GDM1 (cell line): ENCODE measurements around the gene ITGA1.
A peak's percentile ranks its signal among the peaks of the same experiment; 100 is the strongest.

Experiments used
- DNase-seq: peaks from one replicate; lab custom pipeline; 2025; lab: John Stamatoyannopoulos, UW

The ITGA1 gene

GRCh38 chr5:52897238-52897614 is 109.5 kb downstream of the ITGA1 start:
- DNase-seq = no peak

- no peak for DNase-seq
Measured at GRCh38 chr5:52898961-52899680, 111.4 kb downstream of the ITGA1 start.

- no peak for DNase-seq
Measured at GRCh38 chr5:52903142-52903541, 115.4 kb downstream of the ITGA1 start.

- no peak for DNase-seq
Measured at GRCh38 chr5:52906343-52906742, 118.6 kb downstream of the ITGA1 start.

GRCh38 chr5:52906845-52907244 is 119.1 kb downstream of the ITGA1 start:
- DNase-seq = no peak

- no peak for DNase-seq
Measured at GRCh38 chr5:52909192-52909591, 121.5 kb downstream of the ITGA1 start.

- no peak for DNase-seq
Measured at GRCh38 chr5:52910071-52910470, 122.4 kb downstream of the ITGA1 start.

- DNase-seq = peak; percentile 35
Measured at GRCh38 chr5:52915176-52915875, 127.6 kb downstream of the ITGA1 start.

GRCh38 chr5:52920929-52921328 is 133.2 kb downstream of the ITGA1 start:
- no peak for DNase-seq

- DNase-seq = no peak
Measured at GRCh38 chr5:52922384-52922783, 134.7 kb downstream of the ITGA1 start.

GRCh38 chr5:52924456-52924855 is 136.7 kb downstream of the ITGA1 start:
- DNase-seq = no peak

- DNase-seq = no peak
Measured at GRCh38 chr5:52925001-52925400, 137.3 kb downstream of the ITGA1 start.

- DNase-seq = no peak
Measured at GRCh38 chr5:52928689-52929088, 141.0 kb downstream of the ITGA1 start.

GRCh38 chr5:52938226-52938625 is 150.5 kb downstream of the ITGA1 start:
- DNase-seq = no peak

- no peak for DNase-seq
Measured at GRCh38 chr5:52943285-52943684, 155.6 kb downstream of the ITGA1 start.

GRCh38 chr5:52943808-52944207 is 156.1 kb downstream of the ITGA1 start:
- no peak for DNase-seq

GRCh38 chr5:52945040-52945439 is 157.3 kb downstream of the ITGA1 start:
- DNase-seq = no peak

- no peak for DNase-seq
Measured at GRCh38 chr5:52947208-52947607, 159.5 kb downstream of the ITGA1 start.

- no peak for DNase-seq
Measured at GRCh38 chr5:52947851-52948250, 160.1 kb downstream of the ITGA1 start.

GRCh38 chr5:52948418-52949076 is 160.8 kb downstream of the ITGA1 start:
- DNase-seq = peak; percentile 51

- DNase-seq = no peak
Measured at GRCh38 chr5:52950686-52951085, 163.0 kb downstream of the ITGA1 start.

- no peak for DNase-seq
Measured at GRCh38 chr5:52952483-52952882, 164.8 kb downstream of the ITGA1 start.

GRCh38 chr5:52956014-52956413 is 168.3 kb downstream of the ITGA1 start:
- DNase-seq = no peak
